Measurements from ENCODE around the gene TMEM141. TPM values are rescaled to one million over a fixed set of nuclear protein-coding genes. Genes with fewer than 3 reads are reported as not detected.
"Not testable (repeated sequence)": the region's sequence is repeated elsewhere in the genome, so short reads cannot be mapped to it uniquely, and the experiment has no call there.

TMEM141 gene
- total RNA-seq, 1 experiment from 2014 or later = 32.7 TPM

GRCh38 chr9:136753371-136754058 is 37.6 kb upstream of the TMEM141 start:
- POLR2A ChIA-PET (ENCODE audit: low non-redundant PET) = no interaction called here
- intact Hi-C loops (cut with micrococcal nuclease; ENCODE audit: unreplicated experiment) = no loop called here
- no peaks in the 10 kb centered on the region for H3K4me1 ChIP-seq (ENCODE audit: insufficient read depth, low read length, poor library complexity, severe bottlenecking)
- CTCF ChIA-PET = no interaction called here
- BruUV-seq (replicated peaks) = no TSS peak
- no peak overlapping the region for H3K4me3 ChIP-seq (ENCODE audit: low read depth, low read length, poor library complexity, severe bottlenecking)
- no peak overlapping the region for H3K27ac ChIP-seq (ENCODE audit: low read depth, low read length, poor library complexity, severe bottlenecking)
- TF ChIP-seq, protein P1, sequence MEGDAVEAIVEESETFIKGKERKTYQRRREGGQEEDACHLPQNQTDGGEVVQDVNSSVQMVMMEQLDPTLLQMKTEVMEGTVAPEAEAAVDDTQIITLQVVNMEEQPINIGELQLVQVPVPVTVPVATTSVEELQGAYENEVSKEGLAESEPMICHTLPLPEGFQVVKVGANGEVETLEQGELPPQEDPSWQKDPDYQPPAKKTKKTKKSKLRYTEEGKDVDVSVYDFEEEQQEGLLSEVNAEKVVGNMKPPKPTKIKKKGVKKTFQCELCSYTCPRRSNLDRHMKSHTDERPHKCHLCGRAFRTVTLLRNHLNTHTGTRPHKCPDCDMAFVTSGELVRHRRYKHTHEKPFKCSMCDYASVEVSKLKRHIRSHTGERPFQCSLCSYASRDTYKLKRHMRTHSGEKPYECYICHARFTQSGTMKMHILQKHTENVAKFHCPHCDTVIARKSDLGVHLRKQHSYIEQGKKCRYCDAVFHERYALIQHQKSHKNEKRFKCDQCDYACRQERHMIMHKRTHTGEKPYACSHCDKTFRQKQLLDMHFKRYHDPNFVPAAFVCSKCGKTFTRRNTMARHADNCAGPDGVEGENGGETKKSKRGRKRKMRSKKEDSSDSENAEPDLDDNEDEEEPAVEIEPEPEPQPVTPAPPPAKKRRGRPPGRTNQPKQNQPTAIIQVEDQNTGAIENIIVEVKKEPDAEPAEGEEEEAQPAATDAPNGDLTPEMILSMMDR (conservative IDR thresholded peaks at IDR 0.05; ENCODE audit: low read depth, low read length) = no peak
- no peak for TF ChIP-seq EZH2 (IDR thresholded peaks at IDR 0.05; ENCODE audit: borderline replicate concordance, low read depth, low read length, poor library complexity, severe bottlenecking)
- no peak for DNase-seq (ENCODE audit: low spot score)
- no peaks in the 10 kb centered on the region for H3K27me3 ChIP-seq (replicated peaks; ENCODE audit: insufficient read depth, low read depth, low read length, poor library complexity)
- no peaks in the 10 kb centered on the region for H3K36me3 ChIP-seq (ENCODE audit: insufficient read depth, low read length, poor library complexity, severe bottlenecking)
- peaks cover 7% of the 10 kb centered on the region for H3K9me3 ChIP-seq (ENCODE audit: low read depth, low read length, poor library complexity, severe bottlenecking)

GRCh38 chr9:136754059-136754572 is 37.0 kb upstream of the TMEM141 start:
- intact Hi-C loops (cut with micrococcal nuclease; ENCODE audit: unreplicated experiment) = no loop called here
- TF ChIP-seq, protein P1 (conservative IDR thresholded peaks at IDR 0.05; ENCODE audit: low read depth, low read length) = no peak
- TF ChIP-seq EZH2 (IDR thresholded peaks at IDR 0.05; ENCODE audit: borderline replicate concordance, low read depth, low read length, poor library complexity, severe bottlenecking) = no peak
- ChIA-PET CTCF (interaction anchor here (0.6 kb wide), 1 partner anchor 657 kb away, joined by 10 read pairs; no protein-coding TSS in a partner anchor), POLR2A (ENCODE audit: low non-redundant PET) (no interaction called here)
- H3K27me3 ChIP-seq (replicated peaks; ENCODE audit: insufficient read depth, low read depth, low read length, poor library complexity) = no peaks in the 10 kb centered on the region
- DNase-seq (ENCODE audit: low spot score) = no peak
- no peak overlapping the region for H3K4me3 ChIP-seq (ENCODE audit: low read depth, low read length, poor library complexity, severe bottlenecking)
- H3K9me3 ChIP-seq (ENCODE audit: low read depth, low read length, poor library complexity, severe bottlenecking) = peaks cover 7% of the 10 kb centered on the region
- H3K27ac ChIP-seq (ENCODE audit: low read depth, low read length, poor library complexity, severe bottlenecking) = no peak overlapping the region
- no peaks in the 10 kb centered on the region for H3K4me1 ChIP-seq (ENCODE audit: insufficient read depth, low read length, poor library complexity, severe bottlenecking)
- no TSS peak for BruUV-seq (replicated peaks)
- no peaks in the 10 kb centered on the region for H3K36me3 ChIP-seq (ENCODE audit: insufficient read depth, low read length, poor library complexity, severe bottlenecking)

GRCh38 chr9:136754626-136755301 is 36.4 kb upstream of the TMEM141 start:
- POLR2A ChIA-PET (ENCODE audit: low non-redundant PET) = no interaction called here
- BruUV-seq (replicated peaks) = no TSS peak
- TF ChIP-seq, protein P1 (conservative IDR thresholded peaks at IDR 0.05; ENCODE audit: low read depth, low read length) = no peak
- no peak for TF ChIP-seq EZH2 (IDR thresholded peaks at IDR 0.05; ENCODE audit: borderline replicate concordance, low read depth, low read length, poor library complexity, severe bottlenecking)
- Histone ChIP-seq H3K36me3 (ENCODE audit: insufficient read depth, low read length, poor library complexity, severe bottlenecking) (no peaks in the 10 kb centered on the region), H3K27me3 (replicated peaks; ENCODE audit: insufficient read depth, low read depth, low read length, poor library complexity) (no peaks in the 10 kb centered on the region), H3K9me3 (ENCODE audit: low read depth, low read length, poor library complexity, severe bottlenecking) (peaks cover 7% of the 10 kb centered on the region), H3K4me3 (ENCODE audit: low read depth, low read length, poor library complexity, severe bottlenecking) (no peak overlapping the region), H3K4me1 (ENCODE audit: insufficient read depth, low read length, poor library complexity, severe bottlenecking) (no peaks in the 10 kb centered on the region), H3K27ac (ENCODE audit: low read depth, low read length, poor library complexity, severe bottlenecking) (no peak overlapping the region)
- intact Hi-C loops (cut with micrococcal nuclease; ENCODE audit: unreplicated experiment) = no loop called here
- DNase-seq (ENCODE audit: low spot score) = no peak
- CTCF ChIA-PET = interaction anchor here (0.6 kb wide), 1 partner anchor 658 kb away, joined by 10 read pairs; no protein-coding TSS in a partner anchor

GRCh38 chr9:136755302-136756133 is 35.6 kb upstream of the TMEM141 start:
- CTCF ChIA-PET; H3K4me1 ChIP-seq (ENCODE audit: insufficient read depth, low read length, poor library complexity, severe bottlenecking); H3K9me3 ChIP-seq (ENCODE audit: low read depth, low read length, poor library complexity, severe bottlenecking); POLR2A ChIA-PET (ENCODE audit: low non-redundant PET); DNase-seq (ENCODE audit: low spot score); intact Hi-C loops (cut with micrococcal nuclease; ENCODE audit: unreplicated experiment); BruUV-seq (replicated peaks); H3K27me3 ChIP-seq (replicated peaks; ENCODE audit: insufficient read depth, low read depth, low read length, poor library complexity); H3K36me3 ChIP-seq (ENCODE audit: insufficient read depth, low read length, poor library complexity, severe bottlenecking); H3K27ac ChIP-seq (ENCODE audit: low read depth, low read length, poor library complexity, severe bottlenecking); H3K4me3 ChIP-seq (ENCODE audit: low read depth, low read length, poor library complexity, severe bottlenecking): not testable (repeated sequence)

Measured in A673 (cell line).